PC-3 (cell line): ENCODE measurements around the gene MCU.

Source experiments
- EZH2 ChIP-seq: fragments of 300-600 bp; sonication (generic); IDR thresholded peaks from one replicate; pipeline ENCODE4 v1.6.1; 2017; ENCODE audit warnings: antibody characterized with exemption, mild to moderate bottlenecking, low read length; ENCODE audit not compliant: unreplicated experiment
- EZH2phosphoT487 ChIP-seq: fragments of 300-600 bp; sonication (generic); IDR thresholded peaks from 2 replicates; pipeline ENCODE4 v1.6.1; 2018; ENCODE audit warnings: mild to moderate bottlenecking, antibody characterized with exemption, low read length, borderline replicate concordance
- TF ChIP-seq, protein P1 (sequence below): fragments of 300-600 bp; sonication (generic); conservative IDR thresholded peaks from 2 replicates; pipeline ENCODE4 v1.5.1; 2017; ENCODE audit warnings: antibody characterized with exemption, low read depth, mild to moderate bottlenecking, low read length

- TF ChIP-seq, protein P1, sequence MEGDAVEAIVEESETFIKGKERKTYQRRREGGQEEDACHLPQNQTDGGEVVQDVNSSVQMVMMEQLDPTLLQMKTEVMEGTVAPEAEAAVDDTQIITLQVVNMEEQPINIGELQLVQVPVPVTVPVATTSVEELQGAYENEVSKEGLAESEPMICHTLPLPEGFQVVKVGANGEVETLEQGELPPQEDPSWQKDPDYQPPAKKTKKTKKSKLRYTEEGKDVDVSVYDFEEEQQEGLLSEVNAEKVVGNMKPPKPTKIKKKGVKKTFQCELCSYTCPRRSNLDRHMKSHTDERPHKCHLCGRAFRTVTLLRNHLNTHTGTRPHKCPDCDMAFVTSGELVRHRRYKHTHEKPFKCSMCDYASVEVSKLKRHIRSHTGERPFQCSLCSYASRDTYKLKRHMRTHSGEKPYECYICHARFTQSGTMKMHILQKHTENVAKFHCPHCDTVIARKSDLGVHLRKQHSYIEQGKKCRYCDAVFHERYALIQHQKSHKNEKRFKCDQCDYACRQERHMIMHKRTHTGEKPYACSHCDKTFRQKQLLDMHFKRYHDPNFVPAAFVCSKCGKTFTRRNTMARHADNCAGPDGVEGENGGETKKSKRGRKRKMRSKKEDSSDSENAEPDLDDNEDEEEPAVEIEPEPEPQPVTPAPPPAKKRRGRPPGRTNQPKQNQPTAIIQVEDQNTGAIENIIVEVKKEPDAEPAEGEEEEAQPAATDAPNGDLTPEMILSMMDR, result no peak
- TF ChIP-seq EZH2 (no peak), EZH2phosphoT487 (no peak)
Observed at GRCh38 chr10:72738486-72738885, 46.5 kb downstream of the MCU start.
